NCI-H748 (cell line): ENCODE measurements around the gene JAKMIP2.
"Not testable (repeated sequence)": the region's sequence is repeated elsewhere in the genome, so short reads cannot be mapped to it uniquely, and the experiment has no call there.

ENCODE experiments used
- DNase-seq: peaks from one replicate; lab custom pipeline; 2025; ENCODE audit not compliant: unreplicated experiment; lab: John Stamatoyannopoulos, UW

JAKMIP2 gene

GRCh38 chr5:147616421-147616820, 166.1 kb downstream of the JAKMIP2 start:
- DNase-seq: no peak

GRCh38 chr5:147613359-147613758, 169.2 kb downstream of the JAKMIP2 start:
- no peak for DNase-seq

GRCh38 chr5:147611483-147611882, 171.0 kb downstream of the JAKMIP2 start:
- no peak for DNase-seq

GRCh38 chr5:147610798-147611197, 171.7 kb downstream of the JAKMIP2 start:
- no peak for DNase-seq

GRCh38 chr5:147601652-147602051, 180.9 kb downstream of the JAKMIP2 start:
- no peak for DNase-seq

GRCh38 chr5:147591120-147591519, 191.4 kb downstream of the JAKMIP2 start:
- no peak for DNase-seq

GRCh38 chr5:147590096-147590495, 192.4 kb downstream of the JAKMIP2 start:
- no peak for DNase-seq

- DNase-seq: no peak
Measured at GRCh38 chr5:147586832-147587231, 195.7 kb downstream of the JAKMIP2 start.

GRCh38 chr5:147586221-147586620, 196.3 kb downstream of the JAKMIP2 start:
- DNase-seq: no peak

- DNase-seq: not testable (repeated sequence)
Measured at GRCh38 chr5:147582272-147582671, 200.3 kb downstream of the JAKMIP2 start.

GRCh38 chr5:147580418-147580817, 202.1 kb downstream of the JAKMIP2 start:
- DNase-seq: not testable (repeated sequence)

- peak; percentile 70 for DNase-seq
Measured at GRCh38 chr5:147578228-147579024, 204.1 kb downstream of the JAKMIP2 start.

GRCh38 chr5:147576646-147577535, 205.6 kb downstream of the JAKMIP2 start:
- peak; percentile 37 for DNase-seq

- DNase-seq: no peak
Measured at GRCh38 chr5:147575598-147575997, 206.9 kb downstream of the JAKMIP2 start.

GRCh38 chr5:147573211-147573610, 209.3 kb downstream of the JAKMIP2 start:
- no peak for DNase-seq

GRCh38 chr5:147568710-147569406, 213.7 kb downstream of the JAKMIP2 start:
- no peak for DNase-seq

GRCh38 chr5:147567917-147568598, 214.5 kb downstream of the JAKMIP2 start:
- DNase-seq: peak; percentile 54

- DNase-seq: no peak
Measured at GRCh38 chr5:147565524-147565923, 217.0 kb downstream of the JAKMIP2 start.

GRCh38 chr5:147564124-147564486, 218.4 kb downstream of the JAKMIP2 start:
- DNase-seq: no peak

GRCh38 chr5:147563466-147564123, 218.9 kb downstream of the JAKMIP2 start:
- DNase-seq: no peak
